HL-60 (cell line): ENCODE results near the gene SASH3.

ENCODE experiments used
- DNase-seq, 2 experiments: peaks; one replicate each; pipeline ENCODE4 v3.0.0-alpha.2; 2010 to 2020; ENCODE audit warnings: low read depth in 1 of 2, low spot score in 1 of 2
- H3K27ac ChIP-seq: fragments of 250-450 bp; sonication (Bioruptor Pico); replicated peaks from 2 replicates; pipeline ENCODE4 v1.5.1; 2020; ENCODE audit warnings: mild to moderate bottlenecking, moderate library complexity
- H3K27me3 ChIP-seq: fragments of 250-450 bp; sonication (Bioruptor Pico); 2 replicates; pipeline ENCODE4 v1.5.1; 2021; ENCODE audit warnings: mild to moderate bottlenecking, moderate library complexity; ENCODE audit not compliant: insufficient read depth, poor library complexity, severe bottlenecking
- H3K4me3 ChIP-seq: replicated peaks from 2 replicates; pipeline ENCODE4 v1.5.1; 2011; ENCODE audit warnings: mild to moderate bottlenecking, control low read depth, low read length; ENCODE audit not compliant: insufficient read depth
- CTCF ChIP-seq: IDR thresholded peaks from one replicate; pipeline ENCODE4 v1.5.1; 2011; ENCODE audit warnings: low read length, control low read depth, inconsistent platforms; ENCODE audit not compliant: insufficient read depth
- GABPA ChIP-seq: IDR thresholded peaks from 2 replicates; pipeline ENCODE4 v1.6.1; 2012; ENCODE audit warnings: low read depth
- POLR2AphosphoS5 ChIP-seq: IDR thresholded peaks from 2 replicates; pipeline ENCODE4 v1.6.1; 2012; ENCODE audit warnings: low read depth
- REST ChIP-seq: IDR thresholded peaks from 2 replicates; pipeline ENCODE4 v1.6.1; 2012; ENCODE audit warnings: low read depth; ENCODE audit not compliant: insufficient replicate concordance
- SPI1 ChIP-seq: IDR thresholded peaks from 2 replicates; pipeline ENCODE4 v1.6.1; 2012; ENCODE audit warnings: low read depth, mild to moderate bottlenecking, borderline replicate concordance

Gene SASH3

GRCh38 chrX:129771266-129771995 lies 8.3 kb upstream of the SASH3 start:
- Histone ChIP-seq H3K27me3 (no peaks in the 10 kb centered on the region), H3K27ac (peak overlapping the region; percentile 74), H3K4me3 (no peak overlapping the region)
- DNase-seq = no peak
- TF ChIP-seq CTCF (no peak), SPI1 (no peak), GABPA (no peak), POLR2AphosphoS5 (no peak), REST (no peak)

DNA sequence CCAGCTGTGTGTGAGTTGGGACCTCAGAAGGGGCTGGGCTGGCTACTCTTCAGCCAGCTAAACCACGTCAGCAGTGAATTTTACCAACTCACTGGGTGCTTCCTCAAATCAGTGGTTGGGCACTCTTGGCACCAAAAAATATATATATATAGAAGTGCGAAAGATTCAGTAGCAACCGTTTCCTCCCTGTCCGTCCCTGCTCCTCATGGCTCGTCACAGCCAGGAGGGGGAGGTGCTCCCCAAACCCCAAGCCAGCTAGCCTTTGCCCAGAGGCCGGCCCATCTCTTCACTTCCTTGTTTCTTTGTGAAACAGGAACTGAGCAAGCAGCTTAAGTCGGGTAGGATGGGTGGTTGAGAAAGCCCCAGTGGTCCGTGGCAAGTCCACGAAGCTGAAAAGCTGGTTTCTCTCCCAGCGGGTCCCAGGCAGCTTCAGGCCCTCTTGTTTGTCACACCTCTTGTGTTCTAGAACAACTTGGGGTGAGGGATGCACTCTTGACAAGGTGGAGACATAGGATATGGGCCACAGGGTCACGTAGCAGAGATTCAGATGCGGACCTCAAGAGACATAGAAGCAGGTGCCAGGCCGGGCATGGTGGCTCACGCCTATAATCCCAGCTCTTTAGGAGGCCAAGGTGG lies 6.8 kb upstream of the SASH3 start:
- DNase-seq = peak; percentile 71 to 98
- Histone ChIP-seq H3K4me3 (no peak overlapping the region), H3K27me3 (no peaks in the 10 kb centered on the region), H3K27ac (peak overlapping the region; percentile 74)
- TF ChIP-seq GABPA = no peak
- TF ChIP-seq REST = no peak
- peak; percentile 66 for TF ChIP-seq POLR2AphosphoS5
- no peak for TF ChIP-seq CTCF
- TF ChIP-seq SPI1 = peak; percentile 98

- H3K4me3 ChIP-seq = no peak overlapping the region
- peak overlapping the region; percentile 74 for H3K27ac ChIP-seq
- H3K27me3 ChIP-seq = no peaks in the 10 kb centered on the region
- TF ChIP-seq CTCF (no peak), POLR2AphosphoS5 (no peak), GABPA (no peak), REST (no peak), SPI1 (no peak)
- no peak for DNase-seq
Measured at GRCh38 chrX:129773649-129774458, 5.9 kb upstream of the SASH3 start.
